GM18517 (cell line): ENCODE data around the gene NAALADL2.

Source experiments
- ATAC-seq: cut with Tn5 transposase; IDR thresholded peaks from one replicate; pipeline ENCODE4 v1.9.1; 2021; ENCODE audit warnings: mild to moderate bottlenecking, moderate library complexity; ENCODE audit not compliant: unreplicated experiment

The NAALADL2 gene

GRCh38 chr3:175193815-175194518, 334.8 kb downstream of the NAALADL2 start:
- ATAC-seq = peak; percentile 75

DNA sequence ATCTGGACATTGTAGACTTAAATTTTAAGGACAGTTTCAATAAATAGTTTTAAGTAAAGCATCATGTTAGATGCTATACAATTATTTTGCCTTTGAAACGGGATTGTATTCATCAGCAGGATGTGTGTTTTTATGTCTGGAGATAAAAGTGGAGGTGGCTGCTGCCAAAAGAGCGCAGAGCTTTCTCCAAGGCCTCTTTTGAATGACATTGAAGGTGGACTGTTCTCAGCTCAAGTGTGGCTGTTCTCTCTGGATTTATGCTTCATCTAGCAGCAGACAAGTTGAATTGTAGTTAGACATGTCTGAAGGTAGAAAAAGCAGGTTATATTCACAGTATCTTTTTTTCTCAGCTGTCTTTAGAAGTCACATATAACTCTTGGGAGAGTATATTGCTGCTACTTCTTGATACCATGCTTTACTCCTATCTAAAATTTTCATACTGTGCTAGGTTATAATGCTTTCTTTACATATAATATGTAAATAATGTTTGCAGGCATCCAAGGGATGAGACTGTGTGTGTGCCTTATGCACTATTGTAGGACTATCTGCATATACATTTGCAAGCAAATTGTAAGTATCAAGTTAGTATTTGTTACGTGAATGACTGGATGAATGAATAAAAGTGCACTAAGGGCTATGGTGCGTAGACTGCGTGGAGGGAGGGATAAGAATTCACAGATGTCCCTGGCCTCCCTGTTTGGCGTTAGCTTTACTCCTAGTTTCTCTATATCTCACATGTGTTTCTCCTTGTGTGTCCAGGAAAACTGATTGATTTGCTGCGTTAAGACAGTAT, 340.1 kb downstream of the NAALADL2 start:
- ATAC-seq = no peak

GRCh38 chr3:175199961-175200360, 340.8 kb downstream of the NAALADL2 start:
- ATAC-seq = no peak

DNA sequence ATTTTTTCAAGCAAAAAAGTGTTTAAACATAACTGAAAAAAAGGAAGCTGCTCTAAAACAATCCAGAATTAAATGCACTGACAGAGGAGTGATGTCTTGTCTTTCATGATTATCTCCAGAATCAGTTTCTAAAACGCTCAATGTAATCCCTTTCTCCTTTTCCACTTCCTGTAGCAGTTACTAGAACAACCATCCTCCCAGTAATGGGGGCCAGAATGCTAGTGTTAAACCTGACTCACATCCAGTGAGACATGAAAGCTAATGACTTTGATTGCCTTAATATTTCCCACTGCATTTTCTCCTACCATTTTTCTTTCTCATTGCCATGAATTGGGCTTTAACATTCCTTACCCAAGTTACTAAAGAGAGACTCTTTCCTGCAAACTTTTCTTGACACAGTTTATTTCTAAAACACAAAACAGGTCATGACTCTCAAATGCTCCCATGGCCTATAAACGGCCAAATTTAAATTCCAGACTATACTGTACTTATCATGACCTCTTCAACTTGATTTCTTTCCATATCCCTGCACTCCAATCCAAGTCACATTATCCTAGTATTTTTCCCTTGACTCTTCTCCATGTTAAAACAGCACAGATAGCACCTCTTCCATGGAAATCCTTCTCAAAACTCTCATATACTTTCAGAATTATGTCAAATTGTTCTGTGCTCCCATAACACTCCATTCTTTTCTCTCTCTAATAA, 341.4 kb downstream of the NAALADL2 start:
- no peak for ATAC-seq

- no peak for ATAC-seq
Measured at GRCh38 chr3:175207361-175207760, 348.2 kb downstream of the NAALADL2 start.

GRCh38 chr3:175208326-175208725, 349.2 kb downstream of the NAALADL2 start:
- ATAC-seq = no peak

GRCh38 chr3:175211466-175211865, 352.3 kb downstream of the NAALADL2 start:
- ATAC-seq = no peak

GRCh38 chr3:175212896-175213295, 353.8 kb downstream of the NAALADL2 start:
- ATAC-seq = no peak

- no peak for ATAC-seq
Measured at GRCh38 chr3:175214216-175214615, 355.1 kb downstream of the NAALADL2 start.

- no peak for ATAC-seq
Measured at GRCh38 chr3:175215833-175216232, 356.7 kb downstream of the NAALADL2 start.

- no peak for ATAC-seq
Measured at GRCh38 chr3:175222356-175222755, 363.2 kb downstream of the NAALADL2 start.

GRCh38 chr3:175224051-175224450, 364.9 kb downstream of the NAALADL2 start:
- ATAC-seq = no peak

DNA sequence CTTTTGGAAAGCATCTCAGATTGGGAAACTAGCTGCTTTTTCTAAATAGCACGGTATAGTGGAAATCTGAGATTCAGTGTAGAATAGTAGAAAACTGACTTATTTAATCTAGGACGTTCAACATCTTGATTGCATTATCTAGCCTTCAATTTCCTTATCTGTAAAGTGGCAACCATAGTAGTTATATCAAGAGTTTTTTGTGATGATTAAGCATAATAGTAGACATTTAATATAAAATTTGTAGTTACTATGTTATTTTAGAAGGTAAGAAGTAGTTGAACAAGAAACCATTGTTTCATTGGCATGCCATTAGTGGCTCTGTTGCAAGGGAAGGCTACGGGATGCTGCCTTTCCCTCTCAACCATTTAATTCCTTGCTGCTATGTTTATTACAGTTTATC, 367.3 kb downstream of the NAALADL2 start:
- no peak for ATAC-seq

GRCh38 chr3:175227126-175227525, 368.0 kb downstream of the NAALADL2 start:
- ATAC-seq = no peak

DNA sequence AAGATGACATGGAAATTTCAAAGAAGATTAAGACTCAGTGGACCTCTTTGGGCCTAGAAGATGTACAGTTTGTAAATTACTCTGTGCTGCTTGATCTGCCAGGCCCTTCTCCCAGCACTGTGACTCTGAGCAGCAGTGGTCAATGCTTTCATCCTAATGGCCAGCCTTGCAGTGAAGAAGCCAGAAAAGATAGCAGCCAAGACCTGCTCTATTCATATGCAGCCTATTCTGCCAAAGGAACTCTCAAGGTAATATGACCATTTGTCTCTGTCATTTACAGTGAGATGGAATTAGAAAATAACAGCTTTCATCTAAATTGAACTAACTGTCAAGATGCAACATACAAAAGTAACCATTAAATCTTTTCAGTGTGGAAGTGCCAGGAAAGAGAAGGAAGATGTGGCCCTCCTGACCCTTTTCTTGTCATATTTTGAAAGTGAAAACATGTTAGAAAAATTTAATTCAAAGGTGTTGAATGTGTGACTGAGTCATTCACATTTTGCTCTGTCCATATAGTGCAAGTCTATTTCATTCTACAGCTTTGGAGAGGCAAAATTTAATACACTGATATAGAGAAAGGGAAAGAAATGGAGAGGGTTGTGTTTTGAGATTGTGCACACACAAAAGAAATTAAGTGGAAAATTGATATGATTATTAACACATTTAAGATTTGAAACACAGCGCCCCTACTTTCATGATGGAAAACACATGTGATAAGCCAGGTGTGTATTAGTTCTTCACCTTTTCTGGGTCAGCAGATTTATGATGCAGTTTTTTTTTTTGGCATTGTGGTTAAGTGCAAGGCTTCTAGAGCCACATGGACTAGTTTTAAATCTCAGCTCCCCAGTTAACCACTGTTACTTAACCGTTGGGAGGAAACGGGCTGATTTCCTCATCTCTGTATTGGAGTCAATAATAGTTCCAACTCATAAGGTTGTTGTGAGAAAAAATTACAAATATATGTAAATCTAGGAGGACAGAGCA, 375.1 kb downstream of the NAALADL2 start:
- ATAC-seq = no peak

- ATAC-seq = no peak
Measured at GRCh38 chr3:175238801-175239200, 379.7 kb downstream of the NAALADL2 start.

DNA sequence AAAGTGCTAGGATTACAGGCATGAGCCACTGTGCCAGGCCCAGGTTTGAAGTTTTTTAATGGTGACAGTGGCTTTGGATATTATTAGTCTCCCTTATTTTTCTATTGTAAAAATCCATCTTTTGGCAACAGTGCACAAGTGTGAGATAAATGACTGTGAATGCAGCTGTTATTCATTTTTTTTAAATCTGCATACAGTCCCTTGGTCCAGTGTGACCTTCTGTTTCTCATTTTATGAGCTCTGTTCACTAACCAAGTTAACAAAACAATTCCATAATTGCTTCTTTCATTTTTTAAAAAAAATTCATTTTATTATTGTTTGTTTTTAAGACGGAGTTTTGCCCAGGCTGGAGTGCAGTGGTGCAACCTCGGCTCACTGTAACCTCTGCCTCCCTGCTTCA, 381.8 kb downstream of the NAALADL2 start:
- ATAC-seq = no peak

DNA sequence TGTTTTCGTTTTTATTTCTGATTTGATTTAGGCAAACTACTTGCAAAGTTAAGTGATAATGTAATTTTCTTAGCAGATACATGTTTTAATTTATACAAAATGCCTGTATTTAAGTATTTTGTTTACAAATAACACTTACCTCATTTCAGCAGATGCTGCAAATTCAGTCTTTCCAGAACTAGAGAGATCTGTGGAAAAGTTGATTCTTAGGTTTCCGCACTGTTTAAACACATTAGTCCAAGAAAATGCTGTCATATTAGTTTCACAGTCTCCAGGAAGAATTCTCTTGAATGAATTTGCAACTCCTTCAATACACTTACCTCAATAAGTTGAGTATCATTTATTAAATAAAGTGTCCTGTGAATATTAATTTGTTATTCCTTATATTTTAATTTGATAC, 383.1 kb downstream of the NAALADL2 start:
- no peak for ATAC-seq

GRCh38 chr3:175246234-175246633, 387.1 kb downstream of the NAALADL2 start:
- no peak for ATAC-seq

GRCh38 chr3:175246766-175247165, 387.6 kb downstream of the NAALADL2 start:
- no peak for ATAC-seq

- no peak for ATAC-seq
Measured at GRCh38 chr3:175247629-175248028, 388.5 kb downstream of the NAALADL2 start.
